Uterus (tissue), 2 donors: ENCODE data around the gene DEPDC1.

ENCODE experiments used
- CTCF ChIP-seq, 4 experiments: fragments of 200-600 bp in 2 of 4; fragments of 450-650 bp in 2 of 4; sonication (generic) in 2 of 4; IDR thresholded peaks; one replicate each; pipeline ENCODE4 v1.5.1; 2016 to 2019; ENCODE audit warnings: antibody characterized with exemption in 4 of 4, mild to moderate bottlenecking in 2 of 4, moderate library complexity in 1 of 4
- POLR2A ChIP-seq, 2 donors: fragments of 450-650 bp; IDR thresholded peaks; one replicate each; pipeline ENCODE4 v1.6.1; 2016; ENCODE audit warnings: antibody characterized with exemption in 2 of 2, mild to moderate bottlenecking in 1 of 2, moderate library complexity in 1 of 2

GRCh38 chr1:68544651-68545050, 47.8 kb upstream of the DEPDC1 start:
- TF ChIP-seq CTCF (IDR thresholded peaks at IDR 0.05) (no peak), POLR2A (IDR thresholded peaks at IDR 0.05) (no peak)
